ENCODE measurements around the gene LARGE2.

DNA sequence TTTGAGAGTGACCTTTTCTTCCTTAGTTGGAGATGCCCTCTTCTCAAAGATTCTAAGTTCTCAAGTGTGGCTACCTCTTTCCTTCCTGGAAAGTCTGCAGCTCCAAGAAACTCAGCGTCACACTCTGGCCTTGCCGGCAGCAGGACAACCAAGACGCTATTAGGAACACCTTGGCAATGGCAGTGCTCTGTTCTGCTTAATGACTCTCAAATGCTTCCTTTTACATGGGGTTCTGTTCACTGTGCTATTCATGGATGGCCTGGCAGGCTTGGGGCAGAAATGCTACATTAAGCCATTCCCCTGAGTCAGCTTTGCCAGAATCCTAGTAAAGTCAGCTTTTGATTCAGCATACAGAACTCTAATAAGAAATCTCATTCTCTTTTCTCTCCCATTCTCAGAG, 25.9 kb downstream of the LARGE2 start:
- no peak for TF ChIP-seq EZH2 (IDR thresholded peaks at IDR 0.05; ENCODE audit: insufficient read depth, low read length)
- TF ChIP-seq, protein P1, sequence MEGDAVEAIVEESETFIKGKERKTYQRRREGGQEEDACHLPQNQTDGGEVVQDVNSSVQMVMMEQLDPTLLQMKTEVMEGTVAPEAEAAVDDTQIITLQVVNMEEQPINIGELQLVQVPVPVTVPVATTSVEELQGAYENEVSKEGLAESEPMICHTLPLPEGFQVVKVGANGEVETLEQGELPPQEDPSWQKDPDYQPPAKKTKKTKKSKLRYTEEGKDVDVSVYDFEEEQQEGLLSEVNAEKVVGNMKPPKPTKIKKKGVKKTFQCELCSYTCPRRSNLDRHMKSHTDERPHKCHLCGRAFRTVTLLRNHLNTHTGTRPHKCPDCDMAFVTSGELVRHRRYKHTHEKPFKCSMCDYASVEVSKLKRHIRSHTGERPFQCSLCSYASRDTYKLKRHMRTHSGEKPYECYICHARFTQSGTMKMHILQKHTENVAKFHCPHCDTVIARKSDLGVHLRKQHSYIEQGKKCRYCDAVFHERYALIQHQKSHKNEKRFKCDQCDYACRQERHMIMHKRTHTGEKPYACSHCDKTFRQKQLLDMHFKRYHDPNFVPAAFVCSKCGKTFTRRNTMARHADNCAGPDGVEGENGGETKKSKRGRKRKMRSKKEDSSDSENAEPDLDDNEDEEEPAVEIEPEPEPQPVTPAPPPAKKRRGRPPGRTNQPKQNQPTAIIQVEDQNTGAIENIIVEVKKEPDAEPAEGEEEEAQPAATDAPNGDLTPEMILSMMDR (IDR thresholded peaks at IDR 0.05; ENCODE audit: insufficient read depth, low read depth, low read length): no peak

Measured in astrocyte (in vitro differentiated cells and primary cell).